ENCODE results near the gene G6PC3. TPM values are rescaled to one million over a fixed set of nuclear protein-coding genes. Genes with fewer than 3 reads are reported as not detected.

G6PC3 gene
- polyA plus RNA-seq, 1 of the 3 experiments (the other 2 are of a cell fraction) = 166 TPM

DNA sequence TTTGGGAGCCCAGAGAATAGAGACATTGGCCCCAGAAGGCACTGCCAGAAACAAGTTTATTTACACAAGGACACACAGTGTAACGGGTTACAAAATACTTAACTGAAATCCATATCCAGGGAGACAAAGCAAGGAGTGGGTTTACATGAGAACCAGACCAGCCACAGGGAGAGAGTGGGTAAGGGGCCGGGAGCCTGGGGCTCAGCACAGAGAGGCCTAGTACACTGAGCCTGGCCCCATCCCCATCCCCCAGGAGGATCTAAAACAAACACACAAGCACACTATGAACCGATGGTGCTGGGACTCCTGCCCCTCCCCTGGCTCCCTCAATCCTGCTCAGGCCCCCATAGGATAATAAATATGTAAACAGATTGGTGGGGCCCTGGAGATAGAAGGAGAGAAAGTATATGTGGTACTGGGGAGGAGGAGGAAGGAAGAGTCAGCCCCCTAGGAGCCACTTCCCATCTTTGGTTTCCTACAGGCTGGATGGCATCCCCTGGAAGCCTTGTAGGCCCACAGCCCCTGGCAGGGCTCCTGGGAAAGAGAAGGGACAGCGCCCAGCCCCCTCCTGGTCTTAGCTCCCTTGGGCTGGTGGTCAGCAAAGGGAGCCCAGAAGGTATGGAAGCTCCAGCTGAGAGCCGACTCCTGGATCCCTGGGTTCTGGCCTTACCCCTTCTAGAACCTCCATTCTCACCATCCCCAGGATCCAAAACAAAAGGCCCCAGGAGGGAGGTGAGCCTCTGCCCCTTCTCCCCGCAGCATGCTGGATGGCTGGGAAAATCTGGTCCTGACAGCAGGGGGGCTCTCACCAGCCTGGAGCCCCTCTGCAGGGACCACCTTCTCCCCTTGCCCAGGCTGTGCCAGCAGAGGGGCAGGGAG lies 6.4 kb downstream of the G6PC3 start:
- H3K9me3 ChIP-seq = no peaks in the 10 kb centered on the region
- peaks cover 30% of the 10 kb centered on the region for H3K79me2 ChIP-seq (ENCODE audit: insufficient read depth)
- H3K9ac ChIP-seq = no peak overlapping the region
- H3K36me3 ChIP-seq (replicated peaks in 1 of 2; ENCODE audit: control insufficient read depth in 1 of 2, insufficient read depth in 2 of 2, low read length in 1 of 2) = peaks cover 16 to 55% of the 10 kb centered on the region in 2 experiments
- H3K4me2 ChIP-seq = no peak overlapping the region
- no peaks in the 10 kb centered on the region for H4K20me1 ChIP-seq (ENCODE audit: insufficient read depth)
- no peaks in the 10 kb centered on the region for H3F3A ChIP-seq (replicated peaks; ENCODE audit: insufficient read depth)
- ChIA-PET CTCF (interaction anchor here (0.9 kb wide), 1 partner anchor 39 kb away, joined by 3 read pairs; no protein-coding TSS in a partner anchor), POLR2A (no interaction called here)
- peaks cover 2 to 3% of the 10 kb centered on the region in 2 experiments; a peak in 2 of 4 replicates for H3K4me1 ChIP-seq (ENCODE audit: control insufficient read depth in 1 of 2, insufficient read depth in 2 of 2, low read depth in 1 of 2, low read length in 1 of 2)
- H3K27me3 ChIP-seq (ENCODE audit: insufficient read depth) = no peaks in the 10 kb centered on the region
- H3K27ac ChIP-seq (ENCODE audit: low read depth in 2 of 2, low read length in 1 of 2) = no peak overlapping the region; a peak in 1 of 4 replicates
- no peaks in the 10 kb centered on the region for H3K9me2 ChIP-seq
- DNase-seq = no peak
- WGBS (ENCODE audit: low lambda C conversion rate) = 75% methylated on average over 6 of the region's 6 CpGs
- H3K4me3 ChIP-seq (ENCODE audit: low read depth in 2 of 2, low read length in 1 of 2) = no peak overlapping the region
- no peak for TF ChIP-seq MXI1 (IDR thresholded peaks at IDR 0.05; ENCODE audit: low read depth, low read length)
- no peak for TF ChIP-seq CHD2 (IDR thresholded peaks at IDR 0.05; ENCODE audit: low read length, partially characterized antibody)
- TF ChIP-seq JUND (IDR thresholded peaks at IDR 0.05) = no peak
- TF ChIP-seq EZH2phosphoT487 (IDR thresholded peaks at IDR 0.05; ENCODE audit: borderline replicate concordance, low read depth) = no peak
- TF ChIP-seq FOSL2 (IDR thresholded peaks at IDR 0.05; ENCODE audit: borderline replicate concordance, low read depth) = no peak
- H2AFZ ChIP-seq (ENCODE audit: low read depth) = no peak overlapping the region

DNA sequence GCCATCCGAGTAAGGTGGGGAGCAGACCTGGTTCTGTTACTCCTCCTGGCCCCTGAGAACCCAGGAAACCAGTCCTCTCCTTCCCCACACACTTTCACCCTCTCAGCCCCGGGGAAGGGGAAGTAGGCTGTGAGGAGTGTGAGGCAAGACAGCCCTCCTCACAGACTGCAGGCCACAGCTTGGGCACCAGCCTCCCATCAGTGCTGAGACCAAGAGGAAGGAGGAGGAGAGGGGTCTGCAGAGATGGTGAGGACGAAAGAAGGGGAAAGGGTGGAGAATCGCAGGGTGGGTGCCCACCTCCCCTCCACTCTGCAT lies 7.0 kb downstream of the G6PC3 start:
- H3K27ac ChIP-seq (ENCODE audit: low read depth in 2 of 2, low read length in 1 of 2) = no peak overlapping the region; a peak in 1 of 4 replicates
- ChIA-PET CTCF (interaction anchor here (0.9 kb wide), 1 partner anchor 38 kb away, joined by 3 read pairs; no protein-coding TSS in a partner anchor), POLR2A (no interaction called here)
- no peak overlapping the region for H2AFZ ChIP-seq (ENCODE audit: low read depth)
- peaks cover 24% of the 10 kb centered on the region for H3K79me2 ChIP-seq (ENCODE audit: insufficient read depth)
- no peak overlapping the region for H3K9ac ChIP-seq
- TF ChIP-seq, protein P1, sequence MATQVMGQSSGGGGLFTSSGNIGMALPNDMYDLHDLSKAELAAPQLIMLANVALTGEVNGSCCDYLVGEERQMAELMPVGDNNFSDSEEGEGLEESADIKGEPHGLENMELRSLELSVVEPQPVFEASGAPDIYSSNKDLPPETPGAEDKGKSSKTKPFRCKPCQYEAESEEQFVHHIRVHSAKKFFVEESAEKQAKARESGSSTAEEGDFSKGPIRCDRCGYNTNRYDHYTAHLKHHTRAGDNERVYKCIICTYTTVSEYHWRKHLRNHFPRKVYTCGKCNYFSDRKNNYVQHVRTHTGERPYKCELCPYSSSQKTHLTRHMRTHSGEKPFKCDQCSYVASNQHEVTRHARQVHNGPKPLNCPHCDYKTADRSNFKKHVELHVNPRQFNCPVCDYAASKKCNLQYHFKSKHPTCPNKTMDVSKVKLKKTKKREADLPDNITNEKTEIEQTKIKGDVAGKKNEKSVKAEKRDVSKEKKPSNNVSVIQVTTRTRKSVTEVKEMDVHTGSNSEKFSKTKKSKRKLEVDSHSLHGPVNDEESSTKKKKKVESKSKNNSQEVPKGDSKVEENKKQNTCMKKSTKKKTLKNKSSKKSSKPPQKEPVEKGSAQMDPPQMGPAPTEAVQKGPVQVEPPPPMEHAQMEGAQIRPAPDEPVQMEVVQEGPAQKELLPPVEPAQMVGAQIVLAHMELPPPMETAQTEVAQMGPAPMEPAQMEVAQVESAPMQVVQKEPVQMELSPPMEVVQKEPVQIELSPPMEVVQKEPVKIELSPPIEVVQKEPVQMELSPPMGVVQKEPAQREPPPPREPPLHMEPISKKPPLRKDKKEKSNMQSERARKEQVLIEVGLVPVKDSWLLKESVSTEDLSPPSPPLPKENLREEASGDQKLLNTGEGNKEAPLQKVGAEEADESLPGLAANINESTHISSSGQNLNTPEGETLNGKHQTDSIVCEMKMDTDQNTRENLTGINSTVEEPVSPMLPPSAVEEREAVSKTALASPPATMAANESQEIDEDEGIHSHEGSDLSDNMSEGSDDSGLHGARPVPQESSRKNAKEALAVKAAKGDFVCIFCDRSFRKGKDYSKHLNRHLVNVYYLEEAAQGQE (IDR thresholded peaks at IDR 0.05; ENCODE audit: low read depth, low read length) = no peak
- no peak for TF ChIP-seq TAF1 (IDR thresholded peaks at IDR 0.05; ENCODE audit: borderline replicate concordance, low read depth, low read length)
- no peak for TF ChIP-seq GATA2 (CRISPR knock-in tag; IDR thresholded peaks at IDR 0.05)
- no peak for TF ChIP-seq FOXJ3 (CRISPR knock-in tag; IDR thresholded peaks at IDR 0.05)
- no peak for TF ChIP-seq ELF1 (IDR thresholded peaks at IDR 0.05)
- TF ChIP-seq RCOR1 (IDR thresholded peaks at IDR 0.05; ENCODE audit: low read length) = no peak
- TF ChIP-seq JUND (IDR thresholded peaks at IDR 0.05) = no peak
- TF ChIP-seq FOXM1 (IDR thresholded peaks at IDR 0.05; ENCODE audit: low read depth) = no peak
- no peak for TF ChIP-seq TCF12 (IDR thresholded peaks at IDR 0.05)
- no peak for TF ChIP-seq GABPA (IDR thresholded peaks at IDR 0.05; ENCODE audit: low read depth)
- TF ChIP-seq, protein P2, sequence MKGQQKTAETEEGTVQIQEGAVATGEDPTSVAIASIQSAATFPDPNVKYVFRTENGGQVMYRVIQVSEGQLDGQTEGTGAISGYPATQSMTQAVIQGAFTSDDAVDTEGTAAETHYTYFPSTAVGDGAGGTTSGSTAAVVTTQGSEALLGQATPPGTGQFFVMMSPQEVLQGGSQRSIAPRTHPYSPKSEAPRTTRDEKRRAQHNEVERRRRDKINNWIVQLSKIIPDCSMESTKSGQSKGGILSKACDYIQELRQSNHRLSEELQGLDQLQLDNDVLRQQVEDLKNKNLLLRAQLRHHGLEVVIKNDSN (IDR thresholded peaks at IDR 0.05; ENCODE audit: borderline replicate concordance, low read depth) = no peak
- TF ChIP-seq TEAD4 (IDR thresholded peaks at IDR 0.05; ENCODE audit: borderline replicate concordance, insufficient read depth) = no peak
- no peak for TF ChIP-seq MEF2A (IDR thresholded peaks at IDR 0.05; ENCODE audit: borderline replicate concordance, low read depth)
- no peaks in the 10 kb centered on the region for H3K9me3 ChIP-seq
- H4K20me1 ChIP-seq (ENCODE audit: insufficient read depth) = no peaks in the 10 kb centered on the region
- no peaks in the 10 kb centered on the region for H3K27me3 ChIP-seq (ENCODE audit: insufficient read depth)
- H3K9me2 ChIP-seq = no peaks in the 10 kb centered on the region
- H3F3A ChIP-seq (replicated peaks; ENCODE audit: insufficient read depth) = no peaks in the 10 kb centered on the region
- H3K4me2 ChIP-seq = no peak overlapping the region
- peaks cover 0 to 3% of the 10 kb centered on the region in 2 experiments; a peak in 1 of 4 replicates for H3K4me1 ChIP-seq (ENCODE audit: control insufficient read depth in 1 of 2, insufficient read depth in 2 of 2, low read depth in 1 of 2, low read length in 1 of 2)
- DNase-seq = no peak
- H3K4me3 ChIP-seq (ENCODE audit: low read depth in 2 of 2, low read length in 1 of 2) = no peak overlapping the region
- peaks cover 16 to 58% of the 10 kb centered on the region in 2 experiments for H3K36me3 ChIP-seq (replicated peaks in 1 of 2; ENCODE audit: control insufficient read depth in 1 of 2, insufficient read depth in 2 of 2, low read length in 1 of 2)
- 71% methylated on average over 4 of the region's 4 CpGs for WGBS (ENCODE audit: low lambda C conversion rate)
